ENCODE results near the gene PARVB.

DNA sequence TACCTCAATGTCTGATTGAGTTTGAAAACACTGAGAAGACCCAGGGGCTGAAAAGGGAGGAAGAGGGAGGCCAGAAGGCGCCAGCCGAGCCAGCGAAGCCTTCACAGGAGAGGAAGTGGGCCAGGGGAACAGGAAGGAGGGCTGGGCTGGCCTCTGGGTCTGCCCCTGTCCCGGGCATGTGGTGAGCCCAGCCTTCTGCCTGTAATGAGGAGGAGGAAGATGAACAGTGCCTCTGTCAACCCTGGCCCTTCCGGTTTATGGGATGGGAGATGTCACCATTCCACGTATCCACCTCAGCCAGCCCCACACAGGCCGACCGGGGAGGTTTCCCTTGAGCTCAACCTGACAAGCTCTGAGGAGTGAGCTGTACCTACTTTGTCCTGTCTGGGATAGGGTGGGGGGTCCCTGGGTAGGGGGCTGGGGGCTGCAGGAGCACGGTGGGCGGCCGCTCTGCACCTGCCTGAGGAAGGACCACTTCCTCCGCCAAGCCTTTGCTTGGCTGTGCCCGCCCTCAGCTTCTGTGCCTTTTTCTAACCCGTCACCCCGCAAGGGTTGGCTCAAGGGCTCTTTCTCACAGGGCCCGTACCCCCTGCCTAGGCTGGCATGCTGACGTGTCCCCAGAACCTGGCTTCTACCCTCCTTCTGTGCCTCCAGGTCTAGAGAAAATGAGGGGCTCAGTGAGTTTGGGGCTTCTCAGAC lies 158.6 kb downstream of the PARVB start:
- TF ChIP-seq, protein P1, sequence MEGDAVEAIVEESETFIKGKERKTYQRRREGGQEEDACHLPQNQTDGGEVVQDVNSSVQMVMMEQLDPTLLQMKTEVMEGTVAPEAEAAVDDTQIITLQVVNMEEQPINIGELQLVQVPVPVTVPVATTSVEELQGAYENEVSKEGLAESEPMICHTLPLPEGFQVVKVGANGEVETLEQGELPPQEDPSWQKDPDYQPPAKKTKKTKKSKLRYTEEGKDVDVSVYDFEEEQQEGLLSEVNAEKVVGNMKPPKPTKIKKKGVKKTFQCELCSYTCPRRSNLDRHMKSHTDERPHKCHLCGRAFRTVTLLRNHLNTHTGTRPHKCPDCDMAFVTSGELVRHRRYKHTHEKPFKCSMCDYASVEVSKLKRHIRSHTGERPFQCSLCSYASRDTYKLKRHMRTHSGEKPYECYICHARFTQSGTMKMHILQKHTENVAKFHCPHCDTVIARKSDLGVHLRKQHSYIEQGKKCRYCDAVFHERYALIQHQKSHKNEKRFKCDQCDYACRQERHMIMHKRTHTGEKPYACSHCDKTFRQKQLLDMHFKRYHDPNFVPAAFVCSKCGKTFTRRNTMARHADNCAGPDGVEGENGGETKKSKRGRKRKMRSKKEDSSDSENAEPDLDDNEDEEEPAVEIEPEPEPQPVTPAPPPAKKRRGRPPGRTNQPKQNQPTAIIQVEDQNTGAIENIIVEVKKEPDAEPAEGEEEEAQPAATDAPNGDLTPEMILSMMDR (IDR thresholded peaks at IDR 0.05): no peak
- no peak for TF ChIP-seq POLR2A (IDR thresholded peaks at IDR 0.05)
